ENCODE measurements around the gene CENPX. TPM values are rescaled to one million over a fixed set of nuclear protein-coding genes. Genes with fewer than 3 reads are reported as not detected.

Gene CENPX
- total and polyA plus RNA-seq, 2 donors (not counting 3 experiments of a cell fraction or from before 2014, with no cell fraction given) = 56.2 to 67.2 TPM

DNA sequence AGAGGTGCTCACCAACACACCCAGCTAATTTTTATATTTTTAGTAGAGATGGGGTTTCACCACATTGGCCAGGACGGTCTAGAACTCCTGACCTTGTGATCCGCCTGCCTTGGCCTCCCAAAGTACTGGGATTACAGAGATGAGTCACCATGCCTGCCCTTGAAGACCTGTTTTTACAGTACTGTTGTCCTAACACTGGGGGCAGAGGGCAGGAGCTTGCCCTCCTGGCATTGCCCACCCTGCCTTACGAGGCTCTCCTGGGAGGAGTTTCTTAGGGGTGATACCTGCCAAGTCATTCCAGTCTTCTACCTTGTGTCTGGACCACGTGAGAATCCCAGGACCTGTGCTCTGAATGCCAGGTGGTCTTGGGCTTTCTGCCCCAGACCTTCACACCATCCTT lies 42.6 kb downstream of the CENPX start:
- FAIRE-seq = peak; percentile 70
- H3K27ac ChIP-seq (ENCODE audit: insufficient read depth, low read depth, low read length) = no peak overlapping the region
- DNase-seq (ENCODE audit: low read depth, low spot score) = no peak
- H3K4me3 ChIP-seq (replicated peaks in 1 of 3; ENCODE audit: insufficient read depth in 1 of 3, low read depth in 1 of 3, low read length in 3 of 3) = no peak overlapping the region
- no peak for TF ChIP-seq GATA2 (IDR thresholded peaks at IDR 0.05; ENCODE audit: insufficient read depth, insufficient read length, low read depth, low read length)
- no peak for TF ChIP-seq CTCF (IDR thresholded peaks at IDR 0.05; ENCODE audit: extremely low read depth in 1 of 2, insufficient read depth in 1 of 2, low read depth in 1 of 2, low read length in 2 of 2)
- no peak for TF ChIP-seq EZH2 (IDR thresholded peaks at IDR 0.05; ENCODE audit: borderline replicate concordance, low read depth, low read length, severe bottlenecking)
- TF ChIP-seq POLR2AphosphoS5 (IDR thresholded peaks at IDR 0.05; ENCODE audit: insufficient read depth, low read depth, low read length) = no peak
- no peak for TF ChIP-seq MYC (IDR thresholded peaks at IDR 0.05; ENCODE audit: low read depth, low read length)
- no peak for TF ChIP-seq JUN (IDR thresholded peaks at IDR 0.05; ENCODE audit: borderline replicate concordance, insufficient read depth, insufficient read length, low read depth)
- TF ChIP-seq, protein P1, sequence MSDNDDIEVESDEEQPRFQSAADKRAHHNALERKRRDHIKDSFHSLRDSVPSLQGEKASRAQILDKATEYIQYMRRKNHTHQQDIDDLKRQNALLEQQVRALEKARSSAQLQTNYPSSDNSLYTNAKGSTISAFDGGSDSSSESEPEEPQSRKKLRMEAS (IDR thresholded peaks at IDR 0.05; ENCODE audit: insufficient read depth, insufficient read length) = no peak
- H3K9me3 ChIP-seq (replicated peaks; ENCODE audit: control insufficient read depth, insufficient read depth, low read length) = no peaks in the 10 kb centered on the region
- CTCF ChIA-PET = interaction anchor here (0.8 to 1.4 kb wide), 2 partner anchors 21 to 51 kb away, joined by 3 read pairs; no protein-coding TSS in a partner anchor
- no peaks in the 10 kb centered on the region for H3K79me2 ChIP-seq (ENCODE audit: control insufficient read depth, insufficient read depth, low read length)
- dilution Hi-C loops (cut with MboI; ENCODE audit: extremely low pct_ligation_motif_present, low sequenced_read_pairs) (no loop called here), intact Hi-C loops (cut with micrococcal nuclease) (no loop called here)
- no peaks in the 10 kb centered on the region for H4K20me1 ChIP-seq (replicated peaks; ENCODE audit: control insufficient read depth, extremely low read depth, insufficient read depth, low read length)
- POLR2A ChIA-PET = interaction anchor here (0.6 kb wide), 1 partner anchor 131 kb away, joined by 11 read pairs; no protein-coding TSS in a partner anchor
- no peak overlapping the region for H3K4me2 ChIP-seq (ENCODE audit: insufficient read depth, low read length)
- no peaks in the 10 kb centered on the region for H3K9me1 ChIP-seq (replicated peaks; ENCODE audit: control insufficient read depth, extremely low read depth, insufficient read depth, low read length)
- no peak overlapping the region for H3K9ac ChIP-seq (replicated peaks; ENCODE audit: extremely low read depth, insufficient read depth, low read length)
- no peaks in the 10 kb centered on the region for H3K27me3 ChIP-seq (ENCODE audit: control insufficient read depth in 2 of 2, insufficient read depth in 2 of 2, low read length in 2 of 2)
- no TSS peak for BruUV-seq (replicated peaks)
- H2AFZ ChIP-seq (ENCODE audit: low read depth, low read length) = no peak overlapping the region
- peaks cover 5% of the 10 kb centered on the region for H3K4me1 ChIP-seq (ENCODE audit: control insufficient read depth, extremely low read depth, insufficient read depth, low read length)
- peaks cover 0 to 8% of the 10 kb centered on the region in 2 experiments for H3K36me3 ChIP-seq (ENCODE audit: control insufficient read depth in 2 of 2, extremely low read depth in 1 of 2, insufficient read depth in 2 of 2, low read length in 2 of 2)
